Esophagus squamous epithelium (tissue), 5 donors: ENCODE results near the gene STARD13. TPM values are rescaled to one million over a fixed set of nuclear protein-coding genes. Genes with fewer than 3 reads are reported as not detected.

Experiments used
- DNase-seq: peaks from one replicate; lab custom pipeline; 2025; lab: John Stamatoyannopoulos, UW
- H3K27ac ChIP-seq, 4 donors: fragments of 200-600 bp; sonication (generic); one replicate each; pipeline ENCODE4 v1.5.1; 2016 to 2019; ENCODE audit warnings: mild to moderate bottlenecking in 1 of 4
- H3K27me3 ChIP-seq, 4 donors: fragments of 200-600 bp; sonication (generic); 1 replicate in 3 of 4; 2 replicates in 1 of 4; pipeline versions ENCODE4 v1.5.1 to v1.6.0; 2017 to 2021; ENCODE audit warnings: antibody characterized with exemption in 1 of 4
- H3K36me3 ChIP-seq, 3 donors: fragments of 200-600 bp; sonication (generic); one replicate each; pipeline ENCODE4 v1.5.1; 2016 to 2019
- H3K4me1 ChIP-seq, 3 donors: fragments of 200-600 bp; sonication (generic); one replicate each; pipeline ENCODE4 v1.5.1; 2017 to 2019
- H3K4me3 ChIP-seq, 4 donors: fragments of 200-600 bp; sonication (generic); 1 replicate in 3 of 4; 2 replicates in 1 of 4; pipeline ENCODE4 v1.5.1; 2016 to 2019; ENCODE audit warnings: mild to moderate bottlenecking in 2 of 4, moderate library complexity in 1 of 4
- H3K9me3 ChIP-seq, 3 donors: fragments of 200-600 bp; sonication (generic); one replicate each; pipeline ENCODE4 v1.5.1; 2016 to 2019
- POLR2A ChIP-seq, 4 donors: fragments of 450-650 bp; IDR thresholded peaks; one replicate each; pipeline ENCODE4 v1.6.1; 2017; ENCODE audit warnings: antibody characterized with exemption in 4 of 4, mild to moderate bottlenecking in 4 of 4, moderate library complexity in 3 of 4
- WGBS, 2 donors: methylation state at CpG; one replicate each; pipeline ENCODE4 v1.1.5; 2018; 5-methylcytosine and 5-hydroxymethylcytosine counted together
- intact Hi-C: fragments of 100-400 bp; cut with DNase I; formaldehyde crosslinking; loops from one replicate; pipeline ENCODE4 v1.15.0; 2022
- total RNA-seq, 4 donors: library from RNA; depleted of rRNA; stranded (reverse); fragments of >200 nt; gene quantifications; one replicate each; pipeline ENCODE4 v1.1.0, GENCODE V29; 2016
- TF ChIP-seq, protein P1 (sequence below), 6 experiments: fragments of 450-650 bp in 4 of 6; fragments of 200-600 bp in 2 of 6; sonication (generic) in 2 of 6; IDR thresholded peaks; one replicate each; pipeline ENCODE4 v1.5.1; 2016 to 2019; ENCODE audit warnings: antibody characterized with exemption in 6 of 6, mild to moderate bottlenecking in 4 of 6, moderate library complexity in 4 of 6
- donor health status: DM: yes; HTN: yes; CAD: no.

The STARD13 gene
- total RNA-seq, 4 donors from 2014 or later: 1.3 to 18.7 (median 4.4) TPM

- no peak for DNase-seq
- WGBS, 2 donors: 68 to 71% methylated on average over 7 of the region's 7 CpGs
- Histone ChIP-seq H3K27ac (peak overlapping the region in 1 of 4 donors; percentile 43), H3K27me3 (no peaks in the 10 kb centered on the region), H3K4me1 (peaks cover 0 to 9% (median 3%) of the 10 kb centered on the region in 3 donors), H3K4me3 (no peak overlapping the region), H3K9me3 (no peaks in the 10 kb centered on the region), H3K36me3 (no peaks in the 10 kb centered on the region)
- intact Hi-C loops: no loop called here
- TF ChIP-seq, protein P1, sequence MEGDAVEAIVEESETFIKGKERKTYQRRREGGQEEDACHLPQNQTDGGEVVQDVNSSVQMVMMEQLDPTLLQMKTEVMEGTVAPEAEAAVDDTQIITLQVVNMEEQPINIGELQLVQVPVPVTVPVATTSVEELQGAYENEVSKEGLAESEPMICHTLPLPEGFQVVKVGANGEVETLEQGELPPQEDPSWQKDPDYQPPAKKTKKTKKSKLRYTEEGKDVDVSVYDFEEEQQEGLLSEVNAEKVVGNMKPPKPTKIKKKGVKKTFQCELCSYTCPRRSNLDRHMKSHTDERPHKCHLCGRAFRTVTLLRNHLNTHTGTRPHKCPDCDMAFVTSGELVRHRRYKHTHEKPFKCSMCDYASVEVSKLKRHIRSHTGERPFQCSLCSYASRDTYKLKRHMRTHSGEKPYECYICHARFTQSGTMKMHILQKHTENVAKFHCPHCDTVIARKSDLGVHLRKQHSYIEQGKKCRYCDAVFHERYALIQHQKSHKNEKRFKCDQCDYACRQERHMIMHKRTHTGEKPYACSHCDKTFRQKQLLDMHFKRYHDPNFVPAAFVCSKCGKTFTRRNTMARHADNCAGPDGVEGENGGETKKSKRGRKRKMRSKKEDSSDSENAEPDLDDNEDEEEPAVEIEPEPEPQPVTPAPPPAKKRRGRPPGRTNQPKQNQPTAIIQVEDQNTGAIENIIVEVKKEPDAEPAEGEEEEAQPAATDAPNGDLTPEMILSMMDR (IDR thresholded peaks at IDR 0.05): no peak
- no peak for TF ChIP-seq POLR2A (IDR thresholded peaks at IDR 0.05)
These were observed 232.0 kb downstream of the STARD13 start for GRCh38 chr13:33053397-33054066.
